ENCODE measurements around the gene DHX30. TPM values are rescaled to one million over a fixed set of nuclear protein-coding genes. Genes with fewer than 3 reads are reported as not detected.

DHX30 gene
- total and polyA plus RNA-seq, 2 of the 8 experiments (the other 6 are each of a cell fraction or from before 2014, with no cell fraction given) = 82.4 to 97.9 TPM

DNA sequence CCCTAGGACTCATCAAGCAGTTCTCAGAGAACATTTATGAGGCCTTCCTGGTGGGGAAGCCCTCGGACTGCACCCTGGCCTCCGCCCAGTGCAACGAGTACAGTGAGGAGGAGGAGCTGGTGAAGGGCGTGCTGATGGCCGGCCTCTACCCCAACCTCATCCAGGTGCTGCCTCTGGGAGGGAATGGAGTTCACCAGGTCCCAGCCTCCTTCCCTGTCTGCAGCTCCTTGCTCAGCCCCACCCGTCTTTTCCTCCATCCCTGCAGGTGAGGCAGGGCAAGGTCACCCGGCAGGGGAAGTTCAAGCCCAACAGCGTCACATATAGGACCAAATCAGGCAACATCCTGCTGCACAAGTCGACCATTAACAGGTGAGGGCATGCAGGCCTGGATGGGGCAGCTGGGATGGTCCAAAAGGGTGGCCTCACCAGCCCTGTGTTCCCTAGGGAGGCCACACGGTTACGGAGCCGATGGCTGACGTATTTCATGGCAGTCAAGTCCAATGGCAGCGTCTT is 46.3 kb downstream of the DHX30 start:
- Histone ChIP-seq H3K23ac (ENCODE audit: insufficient read length) (no peak overlapping the region), H3K36me3 (ENCODE audit: control insufficient read depth in 2 of 4, insufficient read depth in 4 of 4, low read length in 3 of 4) (peaks cover 40 to 81% (median 65%) of the 10 kb centered on the region in 4 experiments), H2BK20ac (ENCODE audit: low read length) (no peak overlapping the region), H3K9ac (replicated peaks in 1 of 4; ENCODE audit: extremely low read depth in 1 of 4, low read depth in 3 of 4, low read length in 3 of 4) (no peak overlapping the region), H4K5ac (ENCODE audit: insufficient read length, low read depth, low read length) (no peak overlapping the region), H3K4me1 (replicated peaks in 1 of 4; ENCODE audit: control insufficient read depth in 3 of 4, insufficient read depth in 4 of 4, low read length in 3 of 4) (no peaks in the 10 kb centered on the region), H3K27me3 (replicated peaks in 1 of 4; ENCODE audit: control insufficient read depth in 3 of 4, extremely low read depth in 1 of 4, insufficient read depth in 3 of 4, low read length in 3 of 4) (no peaks in the 10 kb centered on the region), H3K9me3 (ENCODE audit: insufficient read depth in 2 of 2, low read depth in 1 of 2, low read length in 1 of 2) (no peaks in the 10 kb centered on the region), H2BK5ac (ENCODE audit: low read depth, low read length) (no peak overlapping the region; the same call in 1 of the 2 replicates), H3K14ac (ENCODE audit: insufficient read length) (no peak overlapping the region), H3K18ac (ENCODE audit: extremely low read depth, low read length) (no peak overlapping the region), H2AK5ac (ENCODE audit: low read depth, low read length) (no peak overlapping the region), H3K23me2 (ENCODE audit: low read depth, low read length) (no peaks in the 10 kb centered on the region), H3K79me1 (ENCODE audit: low read depth, low read length) (peaks cover 5% of the 10 kb centered on the region), H2BK15ac (ENCODE audit: low read length) (no peak overlapping the region), H3K4me3 (ENCODE audit: extremely low read depth in 1 of 4, insufficient read depth in 2 of 4, low read depth in 3 of 4, low read length in 4 of 4) (no peak overlapping the region), H3K79me2 (ENCODE audit: control insufficient read depth in 1 of 2, insufficient read depth in 2 of 2, low read length in 2 of 2) (no peaks in the 10 kb centered on the region; a peak in 1 of 4 replicates), H2BK12ac (ENCODE audit: low read depth, low read length) (no peak overlapping the region), H2BK120ac (replicated peaks; ENCODE audit: low read depth, low read length) (no peak overlapping the region), H2AFZ (ENCODE audit: low read length) (no peak overlapping the region), H3K4me2 (ENCODE audit: insufficient read depth in 1 of 2, low read depth in 2 of 2, low read length in 2 of 2) (no peak overlapping the region), H4K20me1 (replicated peaks in 1 of 2; ENCODE audit: control insufficient read depth in 1 of 2, insufficient read depth in 2 of 2, low read length in 2 of 2) (peaks cover 20 to 42% of the 10 kb centered on the region in 2 experiments), H3K27ac (ENCODE audit: low read depth, low read length) (no peak overlapping the region), H3K56ac (replicated peaks; ENCODE audit: insufficient read length, low read depth, low read length) (no peak overlapping the region), H4K91ac (replicated peaks; ENCODE audit: insufficient read length, low read length) (no peak overlapping the region), H4K8ac (ENCODE audit: extremely low read depth, insufficient read depth, low read length) (no peak overlapping the region; the same call in 1 of the 2 replicates), H3K4ac (replicated peaks; ENCODE audit: insufficient read length, low read depth, low read length) (no peak overlapping the region)
- 93% methylated on average over 14 of the region's 14 CpGs; no CpG with 5 or more reads in 1 of the 2 experiments for WGBS, 2 experiments (ENCODE audit: extremely low coverage in 1 of 2, insufficient coverage in 1 of 2, insufficient read length in 1 of 2, insufficient replicate concordance in 2 of 2, low coverage in 1 of 2, low lambda C conversion rate in 2 of 2, missing lambda C conversion rate in 1 of 2)
- POLR2A ChIA-PET (ENCODE audit: partially characterized antibody) = interaction anchor here (1.0 to 4.1 kb wide), 11 partner anchors 8 to 317 kb away, joined by 3 to 31 read pairs (median 4); no protein-coding TSS in a partner anchor
- CTCF ChIA-PET (ENCODE audit: partially characterized antibody) = interaction anchor here (0.6 to 4.2 kb wide), 20 partner anchors 10 to 426 kb away, joined by 3 to 59 read pairs (median 5); no protein-coding TSS in a partner anchor
- DNase-seq (ENCODE audit: low read depth in 1 of 2, low spot score in 2 of 2) (peak in 1 of 2 experiments; percentile 46), FAIRE-seq (no peak)
- TF ChIP-seq SAP30 (IDR thresholded peaks at IDR 0.05; ENCODE audit: insufficient read depth, insufficient replicate concordance, low read length) (no peak), HDAC6 (IDR thresholded peaks at IDR 0.05; ENCODE audit: low read depth, low read length) (no peak), TBP (IDR thresholded peaks at IDR 0.05; ENCODE audit: low read depth, low read length) (no peak), SP1 (IDR thresholded peaks at IDR 0.05; ENCODE audit: low read depth, low read length) (no peak), ASH2L (IDR thresholded peaks at IDR 0.05; ENCODE audit: low read length) (no peak), GABPA (IDR thresholded peaks at IDR 0.05; ENCODE audit: borderline replicate concordance, insufficient read depth, low read length) (no peak), JUND (IDR thresholded peaks at IDR 0.05; ENCODE audit: low read length) (no peak), NANOG (IDR thresholded peaks at IDR 0.05; ENCODE audit: insufficient read depth, low read depth, low read length, poor library complexity, severe bottlenecking) (no peak), EGR1 (IDR thresholded peaks at IDR 0.05; ENCODE audit: borderline replicate concordance, low read depth, low read length) (no peak), KDM4A (IDR thresholded peaks at IDR 0.05; ENCODE audit: low read depth, low read length, severe bottlenecking) (no peak)
- TF ChIP-seq, protein P1, sequence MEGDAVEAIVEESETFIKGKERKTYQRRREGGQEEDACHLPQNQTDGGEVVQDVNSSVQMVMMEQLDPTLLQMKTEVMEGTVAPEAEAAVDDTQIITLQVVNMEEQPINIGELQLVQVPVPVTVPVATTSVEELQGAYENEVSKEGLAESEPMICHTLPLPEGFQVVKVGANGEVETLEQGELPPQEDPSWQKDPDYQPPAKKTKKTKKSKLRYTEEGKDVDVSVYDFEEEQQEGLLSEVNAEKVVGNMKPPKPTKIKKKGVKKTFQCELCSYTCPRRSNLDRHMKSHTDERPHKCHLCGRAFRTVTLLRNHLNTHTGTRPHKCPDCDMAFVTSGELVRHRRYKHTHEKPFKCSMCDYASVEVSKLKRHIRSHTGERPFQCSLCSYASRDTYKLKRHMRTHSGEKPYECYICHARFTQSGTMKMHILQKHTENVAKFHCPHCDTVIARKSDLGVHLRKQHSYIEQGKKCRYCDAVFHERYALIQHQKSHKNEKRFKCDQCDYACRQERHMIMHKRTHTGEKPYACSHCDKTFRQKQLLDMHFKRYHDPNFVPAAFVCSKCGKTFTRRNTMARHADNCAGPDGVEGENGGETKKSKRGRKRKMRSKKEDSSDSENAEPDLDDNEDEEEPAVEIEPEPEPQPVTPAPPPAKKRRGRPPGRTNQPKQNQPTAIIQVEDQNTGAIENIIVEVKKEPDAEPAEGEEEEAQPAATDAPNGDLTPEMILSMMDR (IDR thresholded peaks at IDR 0.05; ENCODE audit: control extremely low read depth in 1 of 3, insufficient read depth in 1 of 3, low read depth in 1 of 3, low read length in 3 of 3) = no peak
